Panc1 (cell line): ENCODE measurements around the gene SKOR1. TPM values are rescaled to one million over a fixed set of nuclear protein-coding genes. Genes with fewer than 3 reads are reported as not detected.

Source experiments
- ATAC-seq: fragments of 200-7000 bp; cut with Tn5 transposase; 2 replicates; pipeline ENCODE4 v1.9.1; 2020; ENCODE audit warnings: mild to moderate bottlenecking, moderate library complexity
- BruUV-seq: library from RNA; stranded (reverse); fragments of 400-500 nt; replicated peaks from 2 replicates; lab custom pipeline; 2021; lab: Mats Ljungman, UMichigan
- CTCF ChIA-PET: fragments of 300-600 bp; sonication (Branson Sonifier 250); formaldehyde crosslinking; loops from one replicate; lab custom pipeline; 2022; ENCODE audit warnings: antibody characterized with exemption; lab: Charles Lee
- POLR2A ChIA-PET: fragments of 300-600 bp; sonication (Branson Sonifier 250); formaldehyde crosslinking; loops from one replicate; lab custom pipeline; 2022; ENCODE audit warnings: antibody characterized with exemption; lab: Charles Lee
- DNase-seq: peaks from one replicate; pipeline ENCODE4 v3.0.0-alpha.2; 2010; ENCODE audit warnings: low read depth, low spot score
- H3K27ac ChIP-seq: 2 replicates; pipeline ENCODE4 v1.5.1; 2011; ENCODE audit warnings: mild to moderate bottlenecking, low read length, inconsistent platforms
- H3K27me3 ChIP-seq: fragments of 200-500 bp; sonication (Bioruptor generic); 2 replicates; pipeline ENCODE4 v1.6.0; 2014; ENCODE audit warnings: low read length, inconsistent platforms; ENCODE audit not compliant: control insufficient read depth, insufficient read depth
- H3K36me3 ChIP-seq: fragments of 200-500 bp; sonication (Bioruptor generic); 2 replicates; pipeline ENCODE4 v1.5.1; 2014; ENCODE audit warnings: inconsistent platforms, mild to moderate bottlenecking, low read length, moderate library complexity; ENCODE audit not compliant: control insufficient read depth, insufficient read depth
- H3K4me1 ChIP-seq: 2 replicates; pipeline ENCODE4 v1.5.1; 2011; ENCODE audit warnings: inconsistent platforms, mild to moderate bottlenecking, low read length, moderate library complexity; ENCODE audit not compliant: control insufficient read depth, insufficient read depth
- H3K4me3 ChIP-seq, 2 experiments: 2 replicates each; pipeline ENCODE4 v1.5.1; 2011 to 2012; ENCODE audit warnings: low read depth in 2 of 2, low read length in 2 of 2, mild to moderate bottlenecking in 2 of 2, inconsistent platforms in 1 of 2, moderate library complexity in 1 of 2
- H3K9me3 ChIP-seq: fragments of 200-500 bp; sonication (Bioruptor generic); 2 replicates; pipeline ENCODE4 v1.5.1; 2014; ENCODE audit warnings: low read depth, mild to moderate bottlenecking, inconsistent platforms, low read length, moderate library complexity; ENCODE audit not compliant: control insufficient read depth, insufficient read depth
- POLR2AphosphoS5 ChIP-seq: IDR thresholded peaks from 2 replicates; pipeline ENCODE4 v1.6.1; 2012; ENCODE audit warnings: mild to moderate bottlenecking, low read depth, low read length, moderate library complexity
- SIN3A ChIP-seq: IDR thresholded peaks from 2 replicates; pipeline ENCODE4 v1.6.1; 2012; ENCODE audit warnings: low read depth, mild to moderate bottlenecking, low read length, moderate library complexity, borderline replicate concordance; ENCODE audit not compliant: insufficient read depth
- TCF7L2 ChIP-seq: IDR thresholded peaks from 2 replicates; pipeline ENCODE4 v1.6.1; 2011; ENCODE audit warnings: mild to moderate bottlenecking, low read depth, low read length, inconsistent platforms
- in situ Hi-C: cut with HindIII; loops from 2 replicates; pipeline ENCODE4 v1.10.0; 2016; ENCODE audit warnings: low sequenced_read_pairs, low pct_unique_long_range_greater_than_20kb
- intact Hi-C: fragments of 100-400 bp; cut with micrococcal nuclease; formaldehyde crosslinking; loops from one replicate; pipeline ENCODE4 v1.10.0; 2022; ENCODE audit not compliant: unreplicated experiment
- total RNA-seq: library from RNA; stranded (reverse); gene quantifications from one replicate; pipeline ENCODE4 v1.2.1, GENCODE V29; 2021; ENCODE audit not compliant: unreplicated experiment
- TF ChIP-seq, protein P1 (sequence below), 2 experiments: IDR thresholded peaks; 2 replicates each; pipeline ENCODE4 v1.6.1; 2011 to 2012; ENCODE audit warnings: low read depth in 2 of 2, control low read depth in 1 of 2, low read length in 1 of 2, mild to moderate bottlenecking in 1 of 2, moderate library complexity in 1 of 2; ENCODE audit not compliant: insufficient read depth in 1 of 2
- TF ChIP-seq, protein P2 (sequence below): fragments of 450-650 bp; IDR thresholded peaks from 2 replicates; pipeline ENCODE4 v1.5.1; 2017; ENCODE audit warnings: mild to moderate bottlenecking

The SKOR1 gene
- total RNA-seq, 1 experiment from 2014 or later = 0.21 TPM

DNA sequence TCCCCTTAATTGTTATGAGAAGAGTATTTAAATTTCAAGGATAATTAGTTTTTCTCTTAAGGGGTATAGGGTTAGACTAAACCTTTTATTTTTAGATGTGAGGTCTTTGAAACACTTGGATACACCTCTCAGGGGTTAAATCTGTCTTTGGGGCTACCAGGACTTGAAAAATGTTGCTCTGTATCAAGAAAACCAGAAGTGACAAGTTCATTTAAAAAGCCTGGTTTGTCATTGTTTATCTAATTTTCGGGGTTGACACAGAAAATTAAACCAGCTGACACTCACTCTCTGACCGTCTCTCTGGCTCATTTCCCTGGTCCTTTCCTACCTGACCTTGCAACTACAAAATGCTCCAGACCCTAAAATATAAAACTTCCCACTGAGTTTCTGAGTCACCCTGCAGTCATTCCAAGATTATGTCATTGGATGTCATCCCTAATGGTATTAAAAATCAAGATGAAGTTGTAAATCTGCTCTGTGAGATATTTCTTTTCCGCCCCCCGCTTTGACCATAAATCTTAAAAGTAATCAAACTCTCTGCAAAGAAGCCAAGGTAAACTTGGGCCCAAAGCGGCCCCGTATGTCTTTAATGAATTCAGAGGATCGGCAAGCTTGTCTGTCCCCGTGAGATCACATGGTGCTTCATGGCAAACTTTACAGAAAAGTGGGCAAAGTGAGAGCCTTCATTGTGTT is 32.9 kb upstream of the SKOR1 start:
- Histone ChIP-seq H3K4me3 (no peak overlapping the region), H3K9me3 (peaks cover 10% of the 10 kb centered on the region; the same call in 1 of the 2 replicates), H3K27me3 (no peaks in the 10 kb centered on the region), H3K27ac (no peak overlapping the region), H3K36me3 (no peaks in the 10 kb centered on the region), H3K4me1 (no peaks in the 10 kb centered on the region)
- no TSS peak for BruUV-seq
- ATAC-seq (no peak), DNase-seq (no peak)
- POLR2A ChIA-PET = no interaction called here
- CTCF ChIA-PET = no interaction called here
- intact Hi-C loops = no loop called here
- TF ChIP-seq SIN3A (no peak), TCF7L2 (no peak), POLR2AphosphoS5 (no peak)
- TF ChIP-seq, protein P1, sequence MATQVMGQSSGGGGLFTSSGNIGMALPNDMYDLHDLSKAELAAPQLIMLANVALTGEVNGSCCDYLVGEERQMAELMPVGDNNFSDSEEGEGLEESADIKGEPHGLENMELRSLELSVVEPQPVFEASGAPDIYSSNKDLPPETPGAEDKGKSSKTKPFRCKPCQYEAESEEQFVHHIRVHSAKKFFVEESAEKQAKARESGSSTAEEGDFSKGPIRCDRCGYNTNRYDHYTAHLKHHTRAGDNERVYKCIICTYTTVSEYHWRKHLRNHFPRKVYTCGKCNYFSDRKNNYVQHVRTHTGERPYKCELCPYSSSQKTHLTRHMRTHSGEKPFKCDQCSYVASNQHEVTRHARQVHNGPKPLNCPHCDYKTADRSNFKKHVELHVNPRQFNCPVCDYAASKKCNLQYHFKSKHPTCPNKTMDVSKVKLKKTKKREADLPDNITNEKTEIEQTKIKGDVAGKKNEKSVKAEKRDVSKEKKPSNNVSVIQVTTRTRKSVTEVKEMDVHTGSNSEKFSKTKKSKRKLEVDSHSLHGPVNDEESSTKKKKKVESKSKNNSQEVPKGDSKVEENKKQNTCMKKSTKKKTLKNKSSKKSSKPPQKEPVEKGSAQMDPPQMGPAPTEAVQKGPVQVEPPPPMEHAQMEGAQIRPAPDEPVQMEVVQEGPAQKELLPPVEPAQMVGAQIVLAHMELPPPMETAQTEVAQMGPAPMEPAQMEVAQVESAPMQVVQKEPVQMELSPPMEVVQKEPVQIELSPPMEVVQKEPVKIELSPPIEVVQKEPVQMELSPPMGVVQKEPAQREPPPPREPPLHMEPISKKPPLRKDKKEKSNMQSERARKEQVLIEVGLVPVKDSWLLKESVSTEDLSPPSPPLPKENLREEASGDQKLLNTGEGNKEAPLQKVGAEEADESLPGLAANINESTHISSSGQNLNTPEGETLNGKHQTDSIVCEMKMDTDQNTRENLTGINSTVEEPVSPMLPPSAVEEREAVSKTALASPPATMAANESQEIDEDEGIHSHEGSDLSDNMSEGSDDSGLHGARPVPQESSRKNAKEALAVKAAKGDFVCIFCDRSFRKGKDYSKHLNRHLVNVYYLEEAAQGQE (IDR thresholded peaks at IDR 0.05; ENCODE audit: insufficient read depth in 1 of 2, low read depth in 2 of 2, low read length in 1 of 2) = no peak
- TF ChIP-seq, protein P2, sequence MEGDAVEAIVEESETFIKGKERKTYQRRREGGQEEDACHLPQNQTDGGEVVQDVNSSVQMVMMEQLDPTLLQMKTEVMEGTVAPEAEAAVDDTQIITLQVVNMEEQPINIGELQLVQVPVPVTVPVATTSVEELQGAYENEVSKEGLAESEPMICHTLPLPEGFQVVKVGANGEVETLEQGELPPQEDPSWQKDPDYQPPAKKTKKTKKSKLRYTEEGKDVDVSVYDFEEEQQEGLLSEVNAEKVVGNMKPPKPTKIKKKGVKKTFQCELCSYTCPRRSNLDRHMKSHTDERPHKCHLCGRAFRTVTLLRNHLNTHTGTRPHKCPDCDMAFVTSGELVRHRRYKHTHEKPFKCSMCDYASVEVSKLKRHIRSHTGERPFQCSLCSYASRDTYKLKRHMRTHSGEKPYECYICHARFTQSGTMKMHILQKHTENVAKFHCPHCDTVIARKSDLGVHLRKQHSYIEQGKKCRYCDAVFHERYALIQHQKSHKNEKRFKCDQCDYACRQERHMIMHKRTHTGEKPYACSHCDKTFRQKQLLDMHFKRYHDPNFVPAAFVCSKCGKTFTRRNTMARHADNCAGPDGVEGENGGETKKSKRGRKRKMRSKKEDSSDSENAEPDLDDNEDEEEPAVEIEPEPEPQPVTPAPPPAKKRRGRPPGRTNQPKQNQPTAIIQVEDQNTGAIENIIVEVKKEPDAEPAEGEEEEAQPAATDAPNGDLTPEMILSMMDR = no peak
- in situ Hi-C loops = no loop called here

DNA sequence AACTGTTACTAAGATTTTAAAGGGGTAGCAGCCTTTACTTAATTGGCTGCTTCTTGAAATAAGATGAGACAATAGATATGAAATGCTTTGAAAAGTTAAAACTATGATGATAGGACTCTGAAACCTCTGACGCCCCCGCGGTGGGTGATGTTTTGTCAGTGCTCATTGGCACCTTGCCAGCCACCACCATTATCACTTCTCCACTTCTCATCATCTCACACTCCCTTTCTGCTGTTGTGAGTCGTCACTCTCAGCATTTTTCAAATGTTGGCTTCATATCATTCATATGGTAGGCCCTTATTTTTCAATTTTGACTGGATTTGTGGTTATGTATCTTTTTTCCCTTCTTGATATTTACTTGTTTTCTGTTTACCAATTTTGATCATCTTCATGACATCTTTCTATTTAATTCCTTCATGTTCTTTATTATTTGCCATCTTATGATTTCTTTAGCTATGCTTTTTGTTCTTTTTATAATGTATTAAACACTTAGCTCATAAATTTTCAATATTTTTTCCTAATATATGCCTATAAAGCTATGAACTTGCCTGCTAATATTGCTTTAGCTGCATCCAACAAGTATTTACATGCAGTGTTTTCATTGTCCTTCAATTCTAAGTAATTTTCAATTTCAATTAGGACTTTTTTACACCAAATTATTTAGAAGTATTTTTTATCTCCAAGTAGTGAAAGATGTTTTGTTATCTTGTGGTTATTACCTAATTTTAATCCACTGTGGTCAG is 30.3 kb upstream of the SKOR1 start:
- no TSS peak for BruUV-seq
- TF ChIP-seq POLR2AphosphoS5 (no peak), SIN3A (no peak), TCF7L2 (no peak)
- TF ChIP-seq, protein P1 (IDR thresholded peaks at IDR 0.05; ENCODE audit: insufficient read depth in 1 of 2, low read depth in 2 of 2, low read length in 1 of 2) = no peak
- TF ChIP-seq, protein P2 = no peak
- no peak overlapping the region for H3K4me3 ChIP-seq
- ChIA-PET CTCF (no interaction called here), POLR2A (no interaction called here)
- H3K36me3 ChIP-seq = no peaks in the 10 kb centered on the region
- intact Hi-C loops (no loop called here), in situ Hi-C loops (no loop called here)
- ATAC-seq (no peak), DNase-seq (no peak)
- no peak overlapping the region for H3K27ac ChIP-seq
- H3K4me1 ChIP-seq = no peaks in the 10 kb centered on the region
- no peaks in the 10 kb centered on the region for H3K27me3 ChIP-seq
- H3K9me3 ChIP-seq = peaks cover 10% of the 10 kb centered on the region; the same call in 1 of the 2 replicates
